ENCODE results near the gene IGFBP5.

Gene IGFBP5

GRCh38 chr2:216671081-216671411 lies 24.3 kb downstream of the IGFBP5 start:
- H3K79me2 ChIP-seq: no peaks in the 10 kb centered on the region
- no peak overlapping the region for H3K9ac ChIP-seq
- no peak overlapping the region for H3K4me3 ChIP-seq (ENCODE audit: low read depth, low read length)
- H3K36me3 ChIP-seq (ENCODE audit: control insufficient read depth, insufficient read depth, low read length): no peaks in the 10 kb centered on the region
- no peaks in the 10 kb centered on the region for H3K4me1 ChIP-seq
- no peaks in the 10 kb centered on the region for H3K9me3 ChIP-seq (ENCODE audit: control insufficient read depth, low read length)
- TF ChIP-seq, protein P1, sequence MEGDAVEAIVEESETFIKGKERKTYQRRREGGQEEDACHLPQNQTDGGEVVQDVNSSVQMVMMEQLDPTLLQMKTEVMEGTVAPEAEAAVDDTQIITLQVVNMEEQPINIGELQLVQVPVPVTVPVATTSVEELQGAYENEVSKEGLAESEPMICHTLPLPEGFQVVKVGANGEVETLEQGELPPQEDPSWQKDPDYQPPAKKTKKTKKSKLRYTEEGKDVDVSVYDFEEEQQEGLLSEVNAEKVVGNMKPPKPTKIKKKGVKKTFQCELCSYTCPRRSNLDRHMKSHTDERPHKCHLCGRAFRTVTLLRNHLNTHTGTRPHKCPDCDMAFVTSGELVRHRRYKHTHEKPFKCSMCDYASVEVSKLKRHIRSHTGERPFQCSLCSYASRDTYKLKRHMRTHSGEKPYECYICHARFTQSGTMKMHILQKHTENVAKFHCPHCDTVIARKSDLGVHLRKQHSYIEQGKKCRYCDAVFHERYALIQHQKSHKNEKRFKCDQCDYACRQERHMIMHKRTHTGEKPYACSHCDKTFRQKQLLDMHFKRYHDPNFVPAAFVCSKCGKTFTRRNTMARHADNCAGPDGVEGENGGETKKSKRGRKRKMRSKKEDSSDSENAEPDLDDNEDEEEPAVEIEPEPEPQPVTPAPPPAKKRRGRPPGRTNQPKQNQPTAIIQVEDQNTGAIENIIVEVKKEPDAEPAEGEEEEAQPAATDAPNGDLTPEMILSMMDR (IDR thresholded peaks at IDR 0.05): no peak
- no peaks in the 10 kb centered on the region for H3K27me3 ChIP-seq (ENCODE audit: control insufficient read depth, insufficient read depth, low read length)
- H3K4me2 ChIP-seq (ENCODE audit: low read length): no peak overlapping the region
- no peak overlapping the region for H2AFZ ChIP-seq
- no peak overlapping the region for H3K27ac ChIP-seq

DNA sequence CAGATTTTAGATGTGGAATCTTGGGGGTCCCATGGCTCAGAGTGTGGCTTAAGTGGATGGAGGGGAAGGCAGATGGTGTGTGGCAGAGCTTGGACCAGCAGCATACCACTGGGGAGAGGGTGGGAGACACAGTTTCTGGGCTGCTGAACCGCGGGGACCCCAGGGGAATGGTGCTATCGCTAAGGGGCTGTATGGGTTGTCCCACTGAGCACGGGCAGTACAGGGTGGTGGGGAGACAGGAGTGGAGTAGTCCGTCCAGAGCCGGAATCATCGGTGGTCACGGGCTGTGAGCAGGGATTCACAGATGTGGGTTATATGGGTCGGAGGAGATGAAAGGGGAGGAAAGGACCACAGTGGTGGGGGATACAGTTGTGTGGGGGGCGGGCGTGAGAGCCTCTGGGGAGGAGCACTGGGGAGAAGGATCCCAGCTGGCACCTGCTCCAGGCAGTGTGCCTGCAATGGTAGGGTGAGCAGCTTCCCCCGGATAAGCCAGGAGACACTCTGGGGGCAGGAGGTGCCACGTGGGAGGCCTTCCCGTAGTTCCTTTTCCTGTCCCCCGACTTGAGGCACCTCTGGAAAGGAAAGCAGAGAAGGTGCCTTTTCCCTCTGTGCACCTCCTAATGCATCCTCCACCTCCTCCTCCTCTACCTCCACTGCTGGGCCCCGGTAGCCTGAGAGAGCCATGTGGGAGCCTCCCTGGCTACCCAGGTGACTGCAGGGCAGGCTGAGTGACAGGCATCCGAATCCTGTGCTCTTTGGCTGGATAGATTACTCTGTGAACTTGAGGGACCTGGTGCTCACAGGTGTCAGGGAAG lies 24.9 kb downstream of the IGFBP5 start:
- no peaks in the 10 kb centered on the region for H3K36me3 ChIP-seq (ENCODE audit: control insufficient read depth, insufficient read depth, low read length)
- no peaks in the 10 kb centered on the region for H3K4me1 ChIP-seq
- no peak overlapping the region for H3K4me3 ChIP-seq (ENCODE audit: low read depth, low read length)
- H3K9me3 ChIP-seq (ENCODE audit: control insufficient read depth, low read length): no peaks in the 10 kb centered on the region
- H3K27me3 ChIP-seq (ENCODE audit: control insufficient read depth, insufficient read depth, low read length): no peaks in the 10 kb centered on the region
- no peak overlapping the region for H3K9ac ChIP-seq
- no peak overlapping the region for H3K27ac ChIP-seq
- no peak overlapping the region for H3K4me2 ChIP-seq (ENCODE audit: low read length)
- no peak overlapping the region for H2AFZ ChIP-seq
- H3K79me2 ChIP-seq: no peaks in the 10 kb centered on the region
- TF ChIP-seq, protein P1 (IDR thresholded peaks at IDR 0.05): no peak

GRCh38 chr2:216666461-216667233 lies 28.7 kb downstream of the IGFBP5 start:
- Histone ChIP-seq H3K9ac (no peak overlapping the region), H3K36me3 (ENCODE audit: control insufficient read depth, insufficient read depth, low read length) (no peaks in the 10 kb centered on the region), H3K4me1 (no peaks in the 10 kb centered on the region), H3K27ac (no peak overlapping the region), H3K79me2 (no peaks in the 10 kb centered on the region), H3K9me3 (ENCODE audit: control insufficient read depth, low read length) (no peaks in the 10 kb centered on the region), H2AFZ (no peak overlapping the region), H3K4me2 (ENCODE audit: low read length) (no peak overlapping the region), H3K27me3 (ENCODE audit: control insufficient read depth, insufficient read depth, low read length) (no peaks in the 10 kb centered on the region), H3K4me3 (ENCODE audit: low read depth, low read length) (no peak overlapping the region)
- TF ChIP-seq, protein P1 (IDR thresholded peaks at IDR 0.05): peak; percentile 99

DNA sequence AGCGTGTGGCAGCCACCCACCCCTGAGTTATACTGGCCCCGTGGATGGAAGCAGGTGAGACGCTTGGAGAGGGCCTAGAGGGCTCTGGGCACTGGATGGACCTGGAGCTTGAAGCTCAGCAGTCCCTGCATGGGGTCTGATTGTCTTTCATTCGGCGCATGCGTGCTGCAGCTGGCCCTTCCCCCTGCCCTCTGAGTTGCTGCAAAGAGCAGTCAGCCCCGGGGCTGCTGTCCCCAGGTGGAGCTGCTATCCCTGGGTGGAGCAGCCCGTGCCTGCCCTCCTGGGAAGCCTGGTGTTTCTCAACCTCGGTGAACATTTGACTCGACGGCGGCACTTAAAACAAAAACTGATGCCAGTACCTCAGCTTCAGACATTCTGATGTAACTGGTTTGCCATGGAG lies 29.6 kb downstream of the IGFBP5 start:
- no peaks in the 10 kb centered on the region for H3K27me3 ChIP-seq (ENCODE audit: control insufficient read depth, insufficient read depth, low read length)
- TF ChIP-seq, protein P1 (IDR thresholded peaks at IDR 0.05): no peak
- H3K36me3 ChIP-seq (ENCODE audit: control insufficient read depth, insufficient read depth, low read length): no peaks in the 10 kb centered on the region
- H3K4me3 ChIP-seq (ENCODE audit: low read depth, low read length): no peak overlapping the region
- no peak overlapping the region for H3K27ac ChIP-seq
- no peak overlapping the region for H3K9ac ChIP-seq
- no peaks in the 10 kb centered on the region for H3K79me2 ChIP-seq
- no peaks in the 10 kb centered on the region for H3K9me3 ChIP-seq (ENCODE audit: control insufficient read depth, low read length)
- H2AFZ ChIP-seq: no peak overlapping the region
- no peak overlapping the region for H3K4me2 ChIP-seq (ENCODE audit: low read length)
- no peaks in the 10 kb centered on the region for H3K4me1 ChIP-seq

Measured in parathyroid adenoma (tissue), 2 donors.